Peyer's patch (tissue), 4 donors: ENCODE measurements around the gene DNAJC15.

ENCODE experiments used
- CTCF ChIP-seq, 6 experiments: fragments of 450-650 bp in 4 of 6; fragments of 200-600 bp in 2 of 6; sonication (generic) in 1 of 6; IDR thresholded peaks; one replicate each; pipeline ENCODE4 v1.5.1; 2017 to 2019; ENCODE audit warnings: antibody characterized with exemption in 6 of 6, mild to moderate bottlenecking in 3 of 6, moderate library complexity in 1 of 6
- POLR2A ChIP-seq, 2 donors: fragments of 450-650 bp; IDR thresholded peaks; one replicate each; pipeline ENCODE4 v1.5.1; 2017; ENCODE audit warnings: antibody characterized with exemption in 2 of 2, mild to moderate bottlenecking in 2 of 2, moderate library complexity in 2 of 2

GRCh38 chr13:43154839-43155238, 131.5 kb downstream of the DNAJC15 start:
- TF ChIP-seq POLR2A (IDR thresholded peaks at IDR 0.05) (no peak), CTCF (IDR thresholded peaks at IDR 0.05) (no peak)
